Mesothelial cell of epicardium (in vitro differentiated cells): ENCODE data around the gene CCM2L. TPM values are rescaled to one million over a fixed set of nuclear protein-coding genes. Genes with fewer than 3 reads are reported as not detected.

Experiments used
- DNase-seq, 2 experiments: peaks; one replicate each; pipeline ENCODE4 v3.0.0; 2021; ENCODE audit warnings: low spot score in 2 of 2; ENCODE audit not compliant: unreplicated experiment in 2 of 2
- H3K27ac Mint-ChIP-seq: 2 replicates; pipeline ENCODE4 v1.8.0; 2021; ENCODE audit warnings: mixed read lengths
- H3K27me3 Mint-ChIP-seq: 2 replicates; pipeline ENCODE4 v1.8.0; 2021; ENCODE audit warnings: low read depth, mixed read lengths
- H3K36me3 Mint-ChIP-seq: 2 replicates; pipeline ENCODE4 v1.8.0; 2021; ENCODE audit warnings: mixed read lengths
- H3K4me1 Mint-ChIP-seq: 2 replicates; pipeline ENCODE4 v1.8.0; 2021; ENCODE audit warnings: mixed read lengths
- H3K4me3 Mint-ChIP-seq: 2 replicates; pipeline ENCODE4 v1.8.0; 2021; ENCODE audit warnings: mild to moderate bottlenecking, moderate library complexity, mixed read lengths
- H3K9me3 Mint-ChIP-seq: 2 replicates; pipeline ENCODE4 v1.8.0; 2021; ENCODE audit warnings: mixed read lengths
- CTCF ChIP-seq: fragments of 200-600 bp; sonication (generic); IDR thresholded peaks from one replicate; pipeline ENCODE4 v1.5.0; 2021; ENCODE audit warnings: antibody characterized with exemption; ENCODE audit not compliant: unreplicated experiment
- total RNA-seq: library from RNA; stranded (reverse); gene quantifications from 3 replicates; pipeline ENCODE4 v1.2.1, GENCODE V29; 2021

Gene CCM2L
- total RNA-seq, 1 donor from 2014 or later, result 0.16 TPM

GRCh38 chr20:32050851-32051556, 40.8 kb downstream of the CCM2L start:
- H3K27me3 Mint-ChIP-seq, result peaks cover 88% of the 10 kb centered on the region
- no peaks in the 10 kb centered on the region for H3K36me3 Mint-ChIP-seq
- H3K27ac Mint-ChIP-seq, result no peak overlapping the region

GRCh38 chr20:32051720-32052089, 41.5 kb downstream of the CCM2L start:
- Mint-ChIP-seq H3K27me3 (peaks cover 88% of the 10 kb centered on the region), H3K36me3 (no peaks in the 10 kb centered on the region), H3K4me1 (peaks cover 4% of the 10 kb centered on the region), H3K9me3 (no peaks in the 10 kb centered on the region), H3K27ac (no peak overlapping the region), H3K4me3 (peak overlapping the region; percentile 56)
- no peak for DNase-seq
- no peak for TF ChIP-seq CTCF

More at GRCh38 chr20:32050851-32051556, 40.8 kb downstream of the CCM2L start:
- H3K9me3 Mint-ChIP-seq, result no peaks in the 10 kb centered on the region
- H3K4me1 Mint-ChIP-seq, result peaks cover 4% of the 10 kb centered on the region
- no peak for TF ChIP-seq CTCF
- H3K4me3 Mint-ChIP-seq, result no peak overlapping the region
- no peak for DNase-seq

- peaks cover 4% of the 10 kb centered on the region for H3K4me1 Mint-ChIP-seq
- peaks cover 91% of the 10 kb centered on the region for H3K27me3 Mint-ChIP-seq
- no peaks in the 10 kb centered on the region for H3K9me3 Mint-ChIP-seq
- H3K36me3 Mint-ChIP-seq, result no peaks in the 10 kb centered on the region
- peak within 1 kb of the TSS; percentile 56 for H3K4me3 Mint-ChIP-seq
- no peak within 1 kb of the TSS for H3K27ac Mint-ChIP-seq
- DNase-seq, result no peak
- no peak for TF ChIP-seq CTCF
Observed at GRCh38 chr20:32052090-32052777, 42.0 kb downstream of the CCM2L start, which contains the start of gene HCK. HCK (plus strand) TSS chr20:32052242.

- no peak for DNase-seq
- peaks cover 91% of the 10 kb centered on the region for H3K27me3 Mint-ChIP-seq
- TF ChIP-seq CTCF, result no peak
- peaks cover 4% of the 10 kb centered on the region for H3K4me1 Mint-ChIP-seq
- H3K27ac Mint-ChIP-seq, result no peak overlapping the region
- no peak overlapping the region for H3K4me3 Mint-ChIP-seq
- H3K9me3 Mint-ChIP-seq, result no peaks in the 10 kb centered on the region
- no peaks in the 10 kb centered on the region for H3K36me3 Mint-ChIP-seq
Observed at GRCh38 chr20:32052778-32053362, 42.6 kb downstream of the CCM2L start.

GRCh38 chr20:32053648-32054047, 43.4 kb downstream of the CCM2L start:
- no peaks in the 10 kb centered on the region for H3K9me3 Mint-ChIP-seq
- H3K27ac Mint-ChIP-seq, result no peak overlapping the region
- no peak for DNase-seq
- no peak for TF ChIP-seq CTCF
- no peaks in the 10 kb centered on the region for H3K36me3 Mint-ChIP-seq
- H3K4me1 Mint-ChIP-seq, result peaks cover 4% of the 10 kb centered on the region
- no peak overlapping the region for H3K4me3 Mint-ChIP-seq
- peaks cover 91% of the 10 kb centered on the region for H3K27me3 Mint-ChIP-seq
